Ascending aorta (tissue), 2 donors: ENCODE data around the gene ZNF274. TPM values are rescaled to one million over a fixed set of nuclear protein-coding genes. Genes with fewer than 3 reads are reported as not detected.

ENCODE experiments used
- DNase-seq, 2 donors: peaks; one replicate each; pipeline ENCODE4 v3.0.0-alpha.2; 2019; ENCODE audit warnings: low spot score in 2 of 2
- H3K27ac ChIP-seq, 2 donors: fragments of 200-600 bp; sonication (generic); one replicate each; pipeline ENCODE4 v1.5.1; 2016 to 2017; ENCODE audit warnings: mild to moderate bottlenecking in 1 of 2
- H3K27me3 ChIP-seq: fragments of 200-600 bp; sonication (generic); one replicate; pipeline ENCODE4 v1.5.1; 2017
- H3K36me3 ChIP-seq, 2 donors: fragments of 200-600 bp; sonication (generic); one replicate each; pipeline ENCODE4 v1.5.1; 2016
- H3K4me1 ChIP-seq, 2 donors: fragments of 200-600 bp; sonication (generic); one replicate each; pipeline ENCODE4 v1.5.1; 2016 to 2017; ENCODE audit warnings: mild to moderate bottlenecking in 1 of 2
- H3K4me3 ChIP-seq, 2 donors: fragments of 200-600 bp; sonication (generic); one replicate each; pipeline ENCODE4 v1.5.1; 2016 to 2017; ENCODE audit warnings: mild to moderate bottlenecking in 1 of 2
- H3K9me3 ChIP-seq, 2 donors: fragments of 200-600 bp; sonication (generic); one replicate each; pipeline ENCODE4 v1.5.1; 2016
- CTCF ChIP-seq, 3 experiments: fragments of 200-600 bp in 2 of 3; fragments of 450-650 bp in 1 of 3; sonication (generic) in 2 of 3; IDR thresholded peaks; one replicate each; pipeline ENCODE4 v1.5.1; 2016 to 2019; ENCODE audit warnings: antibody characterized with exemption in 3 of 3, mild to moderate bottlenecking in 1 of 3, moderate library complexity in 1 of 3
- intact Hi-C: fragments of 100-400 bp; cut with DNase I; formaldehyde crosslinking; loops from one replicate; pipeline ENCODE4 v1.15.1; 2023
- total RNA-seq: library from RNA; depleted of rRNA; stranded (reverse); fragments of >200 nt; gene quantifications from one replicate; pipeline ENCODE4 v1.1.0, GENCODE V29; 2016

The ZNF274 gene
- total RNA-seq, 1 donor from 2014 or later, result 14.7 TPM

DNA sequence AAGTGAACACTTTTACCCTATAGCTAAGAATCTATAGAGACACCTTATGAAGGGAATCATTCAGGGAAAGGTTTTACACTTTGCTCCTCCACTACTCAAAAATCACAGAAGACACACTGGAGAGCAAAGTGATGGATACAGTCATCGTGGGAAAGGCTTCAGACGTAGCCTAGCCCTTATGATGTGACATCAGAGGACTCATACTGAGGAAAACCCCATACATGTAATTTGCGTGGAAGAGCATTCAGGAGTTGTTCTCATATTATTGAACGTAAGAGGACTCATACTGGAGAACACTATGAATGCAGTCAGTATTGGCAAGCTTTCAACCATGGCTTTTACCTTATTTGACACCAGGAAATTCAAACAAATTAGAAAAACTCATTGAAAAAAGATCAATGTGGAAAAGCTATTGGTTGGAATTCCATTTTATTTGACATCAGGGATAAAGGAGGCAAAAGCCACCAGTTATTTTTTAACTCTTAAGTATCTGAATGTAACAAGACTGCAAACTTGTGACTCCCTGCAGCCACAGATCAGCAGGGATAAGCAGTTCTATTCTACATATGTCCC is 16.1 kb upstream of the ZNF274 start:
- no peak overlapping the region for H3K27ac ChIP-seq
- peaks cover 67 to 99% of the 10 kb centered on the region in 2 donors for H3K9me3 ChIP-seq
- intact Hi-C loops, result no loop called here
- no peaks in the 10 kb centered on the region for H3K27me3 ChIP-seq
- no peak for DNase-seq
- no peaks in the 10 kb centered on the region for H3K4me1 ChIP-seq
- TF ChIP-seq CTCF (IDR thresholded peaks at IDR 0.05), result no peak
- no peak overlapping the region for H3K4me3 ChIP-seq
- no peaks in the 10 kb centered on the region for H3K36me3 ChIP-seq

DNA sequence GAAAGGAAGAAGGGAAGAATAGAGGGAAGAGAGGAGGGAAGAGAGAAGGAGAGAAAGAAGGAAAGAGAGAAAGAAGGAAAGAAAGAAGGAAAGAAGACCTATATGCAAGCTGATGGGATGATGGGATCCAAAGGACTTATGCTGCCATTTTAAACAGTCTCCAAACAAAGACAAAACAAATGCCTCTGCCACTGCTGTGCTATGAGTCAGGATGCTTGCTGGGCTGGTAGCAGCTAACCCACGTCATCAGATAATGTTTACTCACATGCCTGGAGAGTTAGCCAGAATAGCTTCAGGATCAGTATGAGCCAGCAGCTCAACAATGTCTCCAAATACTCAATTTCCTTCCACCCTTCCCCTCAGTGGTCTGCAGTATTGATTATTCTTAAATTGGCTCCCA is 12.0 kb upstream of the ZNF274 start:
- TF ChIP-seq CTCF (IDR thresholded peaks at IDR 0.05), result no peak
- H3K27ac ChIP-seq, result no peak overlapping the region
- H3K9me3 ChIP-seq, result peaks cover 83 to 98% of the 10 kb centered on the region in 2 donors
- intact Hi-C loops, result no loop called here
- no peaks in the 10 kb centered on the region for H3K36me3 ChIP-seq
- H3K4me1 ChIP-seq, result no peaks in the 10 kb centered on the region
- no peak for DNase-seq
- H3K4me3 ChIP-seq, result no peak overlapping the region
- no peaks in the 10 kb centered on the region for H3K27me3 ChIP-seq

DNA sequence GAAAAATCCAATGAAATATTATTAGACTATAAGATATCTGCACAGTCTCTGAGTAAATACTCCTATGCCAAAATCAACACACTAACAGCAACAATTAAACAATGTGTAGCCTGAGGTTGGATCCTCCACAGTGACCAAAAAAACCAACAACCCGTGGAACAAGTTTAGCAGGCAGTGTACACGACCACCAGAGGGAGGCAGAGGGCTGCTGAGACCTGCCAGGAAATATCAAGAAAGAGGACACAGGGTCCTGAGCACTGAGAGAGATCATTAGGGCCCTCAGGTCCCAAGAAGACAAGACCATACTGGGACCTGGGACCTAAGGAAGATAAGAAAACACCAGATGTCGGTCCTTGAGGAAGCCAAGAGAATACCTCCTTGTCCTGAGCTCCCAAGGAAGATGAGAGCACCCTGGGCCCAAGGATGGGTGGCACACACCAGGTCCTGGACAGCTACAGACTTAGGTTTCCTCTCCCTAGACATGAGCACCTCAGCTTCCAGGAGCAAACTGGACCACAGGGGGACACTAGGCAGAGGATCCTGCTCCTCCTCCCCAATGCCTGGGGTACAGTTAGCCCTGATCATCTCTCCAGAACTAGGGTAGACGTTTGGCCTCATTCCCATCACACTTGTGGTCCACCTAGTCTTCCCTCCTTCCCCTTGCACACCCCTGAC is 822 bp upstream of the ZNF274 start:
- no peak for DNase-seq
- intact Hi-C loops, result loop anchor here (10.0 kb wide), 1 partner anchor 123 kb away; the partner anchor contains the start of gene ERVK3-1
- Histone ChIP-seq H3K9me3 (peaks cover 86 to 92% of the 10 kb centered on the region in 2 donors), H3K27me3 (no peaks in the 10 kb centered on the region), H3K36me3 (peaks cover 35 to 43% of the 10 kb centered on the region in 2 donors), H3K27ac (peak overlapping the region; percentile 99), H3K4me3 (peak overlapping the region; percentile 84 to 93), H3K4me1 (no peaks in the 10 kb centered on the region)
- peak in 2 of 3 experiments; percentile 6 to 30 for TF ChIP-seq CTCF (IDR thresholded peaks at IDR 0.05)

DNA sequence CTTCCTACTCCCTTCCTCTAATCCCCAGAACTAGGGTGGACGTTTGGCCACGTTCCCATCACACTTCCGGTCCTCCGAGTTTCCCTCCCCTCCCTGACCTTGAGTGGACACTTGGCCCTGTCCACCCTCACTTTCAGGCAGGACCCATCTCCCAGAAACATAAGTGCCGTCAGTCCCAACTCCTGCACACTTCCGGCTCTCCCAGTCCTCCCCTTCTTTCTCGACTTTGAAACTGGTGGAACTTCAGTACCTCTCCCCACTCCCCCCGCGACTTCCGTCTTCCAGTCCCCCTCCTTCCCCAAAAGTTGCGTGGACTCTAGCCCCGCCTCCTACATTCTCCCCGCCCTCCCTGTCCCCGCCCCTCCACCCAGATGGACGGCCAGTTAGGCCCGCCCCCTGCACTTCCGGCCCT is 278 bp upstream of the ZNF274 start:
- Histone ChIP-seq H3K4me1 (no peaks in the 10 kb centered on the region), H3K36me3 (peaks cover 40 to 48% of the 10 kb centered on the region in 2 donors), H3K4me3 (peak overlapping the region; percentile 84 to 93), H3K27ac (peak overlapping the region; percentile 99), H3K9me3 (peaks cover 87 to 92% of the 10 kb centered on the region in 2 donors), H3K27me3 (no peaks in the 10 kb centered on the region)
- no peak for DNase-seq
- TF ChIP-seq CTCF (IDR thresholded peaks at IDR 0.05), result no peak
- intact Hi-C loops, result loop anchor here (10.0 kb wide), 1 partner anchor 122 kb away; the partner anchor contains the start of gene ERVK3-1

DNA sequence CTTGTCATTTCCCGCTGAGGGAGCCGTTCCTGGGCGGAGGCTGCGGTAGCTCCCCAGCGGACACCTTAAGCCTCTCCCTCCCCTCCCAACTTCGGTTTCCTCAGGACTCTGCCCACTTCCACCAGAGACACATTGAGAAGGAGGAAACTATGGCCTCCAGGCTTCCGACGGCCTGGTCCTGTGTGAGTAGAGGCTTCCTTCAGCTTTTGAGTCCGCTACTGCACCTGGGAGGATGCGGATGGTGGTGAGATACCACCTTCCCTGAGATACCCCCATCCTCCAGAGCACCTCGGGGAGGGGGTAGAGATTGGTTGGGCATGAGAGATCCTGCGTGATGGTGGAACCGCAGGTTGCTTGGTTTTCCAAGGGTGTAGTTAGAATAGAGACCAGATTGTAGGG is 955 bp downstream of the ZNF274 start:
- Histone ChIP-seq H3K27ac (peak overlapping the region; percentile 99), H3K27me3 (no peaks in the 10 kb centered on the region), H3K9me3 (peaks cover 87 to 92% of the 10 kb centered on the region in 2 donors), H3K36me3 (peaks cover 40 to 53% of the 10 kb centered on the region in 2 donors), H3K4me3 (peak overlapping the region; percentile 84 to 93), H3K4me1 (no peaks in the 10 kb centered on the region)
- intact Hi-C loops, result loop anchor here (1.0 to 10.0 kb wide), 3 partner anchors 29 to 121 kb away; partner anchors contain the start of genes ERVK3-1 and ZNF8
- TF ChIP-seq CTCF (IDR thresholded peaks at IDR 0.05), result no peak
- no peak for DNase-seq
